GM11168 (cell line): ENCODE results near the gene COPS4.
"Not testable (repeated sequence)": the region's sequence is repeated elsewhere in the genome, so short reads cannot be mapped to it uniquely, and the experiment has no call there.

Source experiments
- in situ Hi-C: fragments of 300-500 bp; cut with MboI; formaldehyde crosslinking; loops from one replicate; pipeline ENCODE4 v1.12.0; 2022; ENCODE audit warnings: low sequenced_read_pairs; ENCODE audit not compliant: unreplicated experiment

Gene COPS4

DNA sequence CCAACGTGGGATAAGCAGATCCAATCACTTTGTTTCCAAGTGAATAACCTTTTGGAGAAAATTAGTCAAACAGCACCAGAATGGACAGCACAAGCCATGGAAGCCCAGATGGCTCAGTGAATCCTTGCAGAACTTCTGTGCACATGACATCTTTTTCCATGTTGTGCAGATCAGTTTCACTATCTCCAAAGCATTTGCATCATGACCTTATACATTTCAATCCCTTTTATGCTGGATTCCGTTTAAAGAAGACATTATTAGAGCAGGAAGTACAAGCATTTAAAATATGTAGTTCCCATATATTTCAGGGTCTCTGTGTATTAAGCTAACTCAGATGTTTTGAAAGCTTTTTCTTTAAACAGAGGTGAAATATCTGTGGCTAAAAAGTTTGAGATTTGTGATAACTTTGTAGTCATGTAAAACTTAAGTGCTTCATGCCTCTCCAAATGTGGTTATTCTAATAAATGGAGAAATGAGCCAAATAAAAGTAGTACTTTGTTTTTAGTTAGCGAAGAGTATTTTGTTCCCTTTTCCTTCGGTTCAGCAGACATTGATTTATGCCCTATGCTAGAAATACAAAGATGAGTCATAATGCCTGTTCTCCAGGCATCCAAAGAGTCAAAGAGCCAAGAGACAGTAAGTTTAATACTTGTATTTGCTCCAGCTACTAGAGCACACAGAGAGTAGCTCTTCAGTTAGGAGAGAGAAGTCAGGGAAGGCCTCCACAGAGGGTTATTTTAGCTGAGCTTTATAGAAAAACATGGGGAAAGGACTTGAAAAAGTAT lies 40.5 kb downstream of the COPS4 start:
- in situ Hi-C loops: no loop called here

DNA sequence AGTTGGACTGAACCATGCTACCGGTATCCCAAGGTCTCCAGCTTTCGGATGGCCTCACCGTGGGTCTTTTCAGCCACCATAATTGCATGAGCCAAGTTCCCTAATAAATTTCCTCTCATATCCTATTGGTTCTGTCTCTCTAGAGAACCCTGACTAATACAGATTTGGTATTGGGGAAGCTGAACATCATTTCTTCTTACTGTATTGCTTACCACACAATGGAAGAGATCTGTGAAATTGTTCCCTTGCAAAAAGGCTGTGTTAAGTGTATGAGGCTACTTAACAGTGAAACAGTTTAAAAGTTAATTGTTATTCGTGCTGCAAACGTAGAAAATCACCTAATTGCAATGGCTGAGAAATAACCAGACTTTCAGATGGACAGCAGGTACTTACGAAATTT lies 45.6 kb downstream of the COPS4 start:
- in situ Hi-C loops: no loop called here

DNA sequence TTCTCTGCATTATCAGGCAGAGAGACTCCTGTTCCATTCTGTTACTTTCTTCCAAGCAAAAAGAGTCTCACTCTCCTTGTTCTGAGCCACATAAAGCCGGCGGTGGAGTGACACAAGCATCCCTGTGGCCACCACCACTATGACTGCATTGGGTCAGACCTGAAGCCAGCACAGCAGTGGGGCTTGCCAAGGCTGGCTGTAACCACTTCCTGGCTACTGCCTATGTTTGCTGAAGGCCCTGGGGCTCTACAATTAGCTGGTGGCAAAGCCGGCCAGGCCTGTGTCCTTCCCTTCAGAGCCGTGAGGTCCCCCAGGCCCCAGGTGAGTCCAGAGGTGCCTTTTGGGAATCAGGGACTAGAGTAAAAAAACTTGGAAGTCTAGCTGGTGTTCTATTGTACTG lies 47.8 kb downstream of the COPS4 start:
- in situ Hi-C loops: no loop called here

DNA sequence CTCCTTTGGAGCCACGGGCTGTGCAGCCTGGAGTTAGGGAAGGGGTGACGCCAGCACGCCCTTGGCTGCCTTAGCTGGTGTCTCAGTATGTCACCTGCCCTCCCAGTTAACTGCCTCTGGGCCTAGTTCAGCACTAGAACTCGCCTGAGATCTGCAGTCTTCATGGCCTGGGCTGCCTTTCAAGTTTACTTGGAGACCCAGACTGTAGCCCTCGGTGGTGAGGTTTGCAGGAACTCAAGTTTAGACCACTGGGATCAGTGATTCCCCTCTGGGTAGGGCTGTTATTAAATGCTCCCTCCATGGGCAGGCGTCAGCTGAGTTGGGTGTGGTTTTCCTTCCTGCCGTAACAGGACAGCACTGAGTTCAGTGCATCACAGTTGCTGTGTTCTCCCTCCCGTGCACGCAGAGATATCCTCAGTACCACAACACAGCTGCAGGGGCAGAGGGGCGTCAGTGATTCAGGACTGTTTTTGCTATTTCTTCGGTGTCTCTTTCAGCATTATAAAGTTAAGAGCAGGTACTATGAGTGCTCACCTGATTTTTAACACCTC lies 49.0 kb downstream of the COPS4 start:
- in situ Hi-C loops: no loop called here

DNA sequence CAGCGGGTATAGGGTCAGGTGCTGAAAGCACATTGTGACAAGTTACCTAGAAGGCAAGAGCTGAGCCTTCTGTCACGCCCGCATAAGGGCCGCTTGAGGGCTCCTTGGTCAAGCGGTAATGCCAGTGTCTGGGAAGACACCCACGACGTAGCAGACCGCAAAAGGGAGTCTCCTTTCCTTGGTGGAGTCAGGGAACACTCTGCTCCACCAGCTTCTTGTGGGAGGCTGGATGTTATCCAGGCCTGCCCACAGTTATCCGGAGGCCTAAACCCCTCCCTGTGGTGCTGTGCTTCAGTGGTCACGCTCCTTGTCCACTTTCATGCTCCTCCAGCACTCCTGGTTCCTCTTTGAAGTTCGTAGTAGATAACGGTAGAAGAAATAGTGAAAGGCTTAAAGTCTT lies 50.0 kb downstream of the COPS4 start:
- in situ Hi-C loops: loop anchor here (5.0 kb wide), 1 partner anchor 172 kb away; no protein-coding TSS in a partner anchor

DNA sequence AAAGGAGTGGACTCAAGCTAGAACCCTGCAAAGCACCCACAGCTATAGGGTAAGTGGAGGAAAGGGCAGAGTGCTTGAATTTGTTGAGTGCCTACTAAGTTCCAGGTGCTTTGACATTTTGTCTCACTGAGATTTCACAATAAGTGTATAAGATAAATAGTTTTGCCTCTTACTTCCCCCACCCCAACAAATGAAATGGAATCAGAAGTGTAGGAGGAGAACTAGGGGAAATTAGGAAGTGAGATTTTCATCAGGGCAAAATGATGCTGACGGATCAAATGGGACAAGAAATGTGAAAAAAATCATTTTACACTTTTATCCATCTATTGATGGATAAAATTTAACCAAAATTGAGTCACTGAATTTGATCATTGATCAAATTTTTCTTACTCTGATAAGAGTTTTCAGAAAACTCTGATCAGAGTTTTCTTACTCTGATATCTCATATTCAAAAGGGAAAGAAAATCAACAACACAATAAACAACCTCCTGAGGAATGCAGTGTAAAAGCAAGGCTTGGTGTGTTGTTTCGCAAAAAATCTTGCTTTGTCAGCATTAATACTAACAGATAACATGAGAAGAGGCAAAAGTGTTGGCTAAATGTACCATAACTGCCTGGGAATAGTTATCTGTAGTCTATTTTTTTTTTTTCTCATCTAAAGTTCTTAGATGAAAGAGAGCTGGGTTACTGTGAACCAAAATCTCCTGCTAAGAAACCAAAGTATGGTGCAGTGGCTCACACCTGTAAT lies 54.6 kb downstream of the COPS4 start:
- in situ Hi-C loops: loop anchor here (5.0 kb wide), 1 partner anchor 168 kb away; no protein-coding TSS in a partner anchor

DNA sequence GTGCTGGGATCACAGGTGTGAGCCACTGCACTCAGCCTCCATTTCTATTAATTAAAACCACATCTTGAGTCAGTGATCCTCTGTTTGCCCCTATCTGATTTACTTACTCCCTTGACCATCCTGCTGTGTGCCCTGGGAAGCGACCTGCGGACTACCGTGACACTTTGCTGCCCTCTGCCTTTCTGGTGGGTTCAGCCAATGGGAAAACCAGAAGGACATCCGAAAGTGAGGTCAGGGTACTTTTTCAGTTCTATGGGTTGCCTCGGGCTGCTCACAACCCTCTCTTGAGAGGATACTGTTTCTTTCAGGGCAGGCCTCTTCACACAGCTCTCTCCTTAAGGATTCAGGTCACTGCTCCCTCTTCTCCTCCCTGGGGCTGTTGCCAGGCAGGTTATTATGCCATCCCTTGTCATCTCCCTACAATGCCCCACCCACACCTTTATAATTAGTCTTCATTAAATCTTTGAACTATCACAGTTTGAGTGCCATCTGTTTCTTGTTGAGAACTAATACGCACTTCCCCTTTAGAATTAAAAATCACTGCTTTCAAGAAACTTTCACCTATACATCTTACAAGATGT lies 58.2 kb downstream of the COPS4 start:
- in situ Hi-C loops: no loop called here

DNA sequence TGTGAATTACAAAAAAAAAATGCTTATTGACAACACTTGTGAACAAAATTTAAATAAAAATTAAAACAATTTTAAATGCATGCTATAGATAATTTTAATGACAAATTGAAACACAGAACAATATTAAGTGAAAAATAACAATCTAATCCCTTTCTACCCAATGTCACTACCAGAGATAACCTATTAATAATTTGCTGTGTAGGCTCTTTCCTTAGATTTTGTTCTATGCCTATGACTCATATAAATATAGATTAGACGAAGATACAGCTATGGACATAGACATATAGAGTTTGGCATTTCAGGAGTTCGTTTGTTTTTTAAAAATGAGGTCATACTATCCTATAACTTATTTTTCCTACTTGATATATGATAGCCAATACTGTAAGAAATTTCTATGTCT lies 61.4 kb downstream of the COPS4 start:
- in situ Hi-C loops: no loop called here

DNA sequence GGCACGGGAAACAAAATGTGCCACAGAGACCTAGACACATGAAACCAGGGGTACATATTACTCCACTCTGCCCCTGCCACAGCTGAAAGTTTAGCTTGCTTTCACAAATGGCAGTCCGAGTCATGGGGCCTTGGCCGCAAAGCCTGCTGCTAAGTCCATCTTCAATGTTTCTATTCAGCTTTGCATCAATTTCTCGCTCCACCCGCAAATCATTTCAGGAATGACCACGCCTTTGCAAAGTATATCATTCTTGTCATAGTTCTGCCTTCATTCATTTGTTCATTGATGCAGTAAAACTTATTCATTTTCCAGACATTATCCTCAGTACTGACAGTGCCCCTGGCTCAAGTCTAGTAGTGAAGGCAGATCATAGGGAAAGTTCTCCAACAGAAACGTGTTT lies 70.0 kb downstream of the COPS4 start:
- in situ Hi-C loops: no loop called here

DNA sequence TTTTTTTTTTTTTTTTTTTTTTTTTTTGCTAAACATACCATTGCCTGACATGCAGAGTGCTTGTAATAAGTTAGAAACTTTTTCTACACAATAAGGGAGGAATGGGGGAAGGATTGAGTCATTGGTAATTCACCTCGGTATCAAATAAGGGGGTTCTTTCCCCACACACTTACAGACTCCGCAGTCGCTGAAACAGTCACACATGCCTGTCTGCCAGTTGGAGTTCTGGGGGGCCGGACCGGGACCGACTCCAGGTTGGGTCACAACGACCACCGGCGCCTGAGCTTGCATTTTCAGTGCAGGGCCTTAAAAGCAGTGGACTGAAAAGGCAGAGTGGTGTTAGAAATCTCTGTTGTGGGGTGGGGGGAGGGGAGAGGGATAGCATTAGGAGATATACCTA lies 72.6 kb downstream of the COPS4 start:
- in situ Hi-C loops: no loop called here

DNA sequence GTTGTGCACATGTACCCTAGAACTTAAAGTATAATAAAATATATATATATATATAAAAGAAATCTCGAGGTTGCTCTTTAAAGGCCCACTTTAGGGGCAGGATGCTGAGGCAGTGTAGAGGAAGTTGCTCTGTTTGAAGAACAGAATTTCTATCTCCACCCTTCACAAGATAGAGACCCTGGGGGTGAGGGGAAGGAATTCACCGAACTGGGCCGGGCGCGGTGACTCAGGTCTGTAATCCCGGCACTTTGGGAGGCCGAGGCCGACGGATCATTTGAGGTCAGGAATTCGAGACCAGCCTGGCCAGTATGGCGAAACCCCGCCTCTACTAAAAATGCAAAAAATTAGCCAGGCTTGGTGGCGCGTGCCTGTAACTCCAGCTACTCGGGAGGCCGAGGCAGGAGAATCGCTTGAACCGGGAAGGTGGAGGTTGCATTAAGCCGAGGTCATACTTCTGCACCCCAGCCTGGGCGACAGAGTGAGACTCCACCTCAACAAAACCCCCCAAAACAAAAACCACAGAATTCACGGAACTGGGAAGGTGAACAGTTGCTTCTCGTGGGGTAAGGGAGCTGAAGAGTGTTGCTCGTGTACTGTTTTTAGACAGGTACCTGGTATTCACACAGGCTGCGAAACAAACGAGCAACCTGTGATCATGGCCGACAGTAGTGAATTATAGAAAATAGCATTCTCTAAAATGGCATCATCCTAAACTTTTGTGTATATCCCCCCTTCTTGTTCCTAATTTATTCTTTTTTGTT lies 73.3 kb downstream of the COPS4 start:
- in situ Hi-C loops: no loop called here

DNA sequence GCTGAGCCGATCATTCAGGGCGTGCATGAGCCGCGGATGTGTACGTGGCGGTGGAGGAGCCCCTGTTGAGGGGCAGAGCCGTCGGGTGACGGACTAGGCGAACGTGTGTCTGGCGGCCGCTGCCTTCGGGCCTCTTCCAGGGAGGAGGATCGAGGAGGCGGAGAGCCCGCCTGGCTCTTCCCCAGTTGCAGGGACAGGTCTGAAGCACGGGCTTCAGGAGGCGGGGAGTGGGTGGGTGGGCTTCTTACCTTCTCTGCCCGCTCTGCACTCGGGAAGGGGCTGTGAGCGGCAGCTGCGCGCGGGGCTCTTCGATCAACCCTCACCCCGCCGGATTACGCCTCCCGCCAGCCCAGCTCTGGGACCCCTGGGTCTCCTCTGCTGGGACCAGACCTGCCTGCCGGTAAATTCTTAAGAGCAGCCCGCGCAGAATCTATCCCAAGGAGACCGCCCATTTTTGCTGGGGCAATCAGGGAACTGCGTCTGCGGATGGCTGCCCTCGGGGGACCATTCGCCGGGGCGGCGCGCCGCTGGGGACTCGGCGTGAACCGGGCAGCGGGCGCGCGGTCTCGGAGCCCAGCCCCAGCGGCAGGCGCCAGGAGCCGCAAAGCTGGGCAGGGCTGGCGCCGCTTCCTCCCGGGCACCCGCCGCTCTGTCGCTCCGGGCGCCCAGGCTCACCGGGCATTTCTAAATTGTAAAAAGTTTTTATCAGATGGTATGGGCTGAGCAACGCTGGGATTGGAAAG lies 74.7 kb downstream of the COPS4 start:
- in situ Hi-C loops: no loop called here

DNA sequence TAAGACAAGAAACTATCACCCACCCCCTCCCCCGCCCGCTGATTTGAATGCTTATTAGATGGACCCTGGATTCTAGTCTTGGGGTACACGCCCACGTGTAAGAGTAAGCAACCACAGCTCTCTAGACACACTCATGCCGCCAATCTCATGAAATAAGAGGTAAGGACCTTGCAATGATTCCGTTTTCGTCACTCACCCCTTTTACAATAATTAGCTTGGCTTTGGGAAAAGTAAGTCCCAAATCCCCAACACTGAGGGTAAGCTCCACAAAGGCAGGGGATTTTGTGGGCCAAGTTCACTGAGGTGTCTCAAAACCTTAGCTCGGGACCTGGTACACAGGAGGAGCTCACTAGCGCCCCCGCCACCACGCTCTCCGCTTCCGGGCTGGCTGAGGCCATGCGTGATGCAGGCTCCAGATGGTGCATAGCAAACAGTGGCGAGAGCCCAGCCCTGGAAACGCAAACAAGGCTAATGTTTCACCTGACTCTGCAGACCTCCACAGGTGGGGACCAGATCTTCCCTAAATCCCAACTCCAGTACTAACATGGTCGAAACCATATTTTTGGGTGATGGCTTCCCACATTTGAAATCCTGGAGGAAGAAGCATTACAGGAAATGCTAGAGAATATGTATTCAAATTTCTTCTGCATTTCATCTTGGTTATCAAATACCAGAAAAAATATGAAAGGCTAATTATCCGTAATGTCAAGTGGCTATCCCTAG lies 75.4 kb downstream of the COPS4 start:
- in situ Hi-C loops: no loop called here

DNA sequence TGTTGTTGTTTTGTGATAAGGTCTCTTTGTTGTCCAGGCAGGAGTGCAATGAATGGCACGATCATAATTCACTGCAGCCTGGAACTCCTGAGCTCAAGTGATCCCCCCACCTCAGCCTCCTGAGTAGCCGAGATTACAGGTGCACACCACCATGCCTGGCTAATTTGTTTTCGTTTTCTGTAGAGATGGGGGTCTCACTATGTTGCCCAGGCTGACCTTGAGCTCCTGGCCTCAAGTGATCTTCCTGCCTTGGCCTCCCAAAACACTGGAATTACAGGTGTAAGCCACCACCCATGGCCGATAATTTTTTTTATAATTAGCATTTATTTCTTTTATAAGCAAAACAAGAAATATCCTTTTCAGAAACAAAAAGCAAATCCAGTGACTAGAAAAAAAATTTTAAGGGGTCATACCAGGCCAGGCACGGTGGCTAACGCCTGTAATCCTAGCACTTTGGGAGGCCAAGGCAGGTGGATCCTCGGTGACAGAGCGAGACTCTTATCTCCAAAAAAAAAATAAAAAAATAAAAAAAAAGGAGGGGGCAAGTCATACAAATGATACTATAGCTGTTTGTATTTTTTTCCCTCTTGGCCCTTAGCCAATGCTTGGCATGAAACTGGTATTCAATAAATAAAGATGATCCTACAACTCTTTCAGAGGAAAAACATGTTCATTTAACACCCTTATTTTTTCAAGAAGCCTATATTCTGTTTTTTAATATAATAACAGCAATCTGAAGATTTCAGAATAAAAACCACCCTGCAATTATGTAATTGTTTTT lies 76.2 kb downstream of the COPS4 start:
- in situ Hi-C loops: no loop called here

DNA sequence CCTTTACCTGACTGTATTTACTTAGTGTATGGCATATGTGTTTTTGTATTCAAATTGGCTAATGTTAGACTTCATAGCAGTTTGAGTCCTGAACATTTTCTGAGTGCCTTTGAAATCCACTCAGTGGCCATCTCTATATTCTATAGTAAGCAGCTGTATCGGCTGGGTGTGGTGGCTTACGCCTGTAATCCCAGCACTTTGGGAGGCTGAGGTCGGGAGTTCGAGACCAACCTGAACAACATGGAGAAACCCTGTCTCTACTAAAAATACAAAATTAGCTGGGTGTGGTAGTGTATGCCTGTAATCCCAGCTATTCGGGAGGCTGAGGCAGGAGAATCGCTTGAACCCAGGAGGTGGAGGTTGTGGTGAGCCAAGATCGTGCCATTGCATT lies 76.8 kb downstream of the COPS4 start:
- in situ Hi-C loops: not testable (repeated sequence)

DNA sequence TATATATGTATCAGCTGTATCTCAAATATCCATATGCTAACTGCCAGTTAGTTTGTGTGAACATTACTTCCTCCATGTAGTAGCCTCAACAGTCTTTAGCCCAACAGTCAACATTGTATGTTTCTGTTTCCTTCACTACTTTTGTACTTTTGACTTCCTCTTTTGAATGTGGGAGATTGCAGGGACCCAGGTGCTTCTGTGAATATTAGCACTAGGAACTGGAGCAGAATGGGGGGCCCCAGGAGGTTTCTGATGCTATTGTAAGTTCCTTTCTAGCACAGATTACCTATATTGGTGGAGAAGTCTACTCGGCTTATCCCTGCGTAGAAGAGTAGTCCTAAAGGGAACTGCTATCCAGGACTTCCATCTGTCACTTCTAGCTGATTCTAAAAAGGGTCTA lies 77.2 kb downstream of the COPS4 start:
- in situ Hi-C loops: no loop called here

DNA sequence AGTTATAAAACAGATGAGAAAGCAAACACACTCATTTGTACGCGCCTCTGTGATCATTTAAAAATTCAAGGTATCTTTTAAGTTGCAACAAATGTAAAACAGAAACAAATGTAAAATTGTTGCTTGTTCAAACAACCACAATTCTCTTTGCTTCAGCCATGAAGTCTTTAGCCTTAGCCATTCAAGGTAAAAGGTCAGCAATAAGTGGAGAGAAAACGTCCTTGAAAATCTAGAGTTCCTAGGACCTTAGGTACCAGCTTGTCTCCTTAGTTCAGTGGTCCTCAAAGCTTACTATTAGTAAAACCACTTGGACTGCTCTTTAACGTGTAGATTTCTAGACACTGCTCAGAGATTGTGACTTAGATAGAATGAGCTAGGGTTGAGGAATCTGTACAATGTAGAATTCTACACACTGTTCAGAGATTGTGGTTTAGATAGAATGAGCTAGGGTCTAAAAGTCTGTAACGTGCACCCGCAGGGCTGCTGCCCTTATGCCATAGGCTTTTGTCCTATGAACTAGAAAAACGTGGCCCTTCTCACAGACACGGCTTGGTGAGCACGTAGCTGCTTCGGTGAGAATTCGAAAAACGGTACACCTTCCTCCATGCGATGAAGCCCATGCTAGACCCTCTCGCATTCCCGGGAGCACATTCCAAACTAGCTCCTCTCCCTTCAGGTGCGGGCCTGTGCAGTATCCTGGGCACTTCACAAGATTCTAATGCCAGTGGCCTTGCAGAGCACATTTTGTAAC lies 77.9 kb downstream of the COPS4 start:
- in situ Hi-C loops: no loop called here

DNA sequence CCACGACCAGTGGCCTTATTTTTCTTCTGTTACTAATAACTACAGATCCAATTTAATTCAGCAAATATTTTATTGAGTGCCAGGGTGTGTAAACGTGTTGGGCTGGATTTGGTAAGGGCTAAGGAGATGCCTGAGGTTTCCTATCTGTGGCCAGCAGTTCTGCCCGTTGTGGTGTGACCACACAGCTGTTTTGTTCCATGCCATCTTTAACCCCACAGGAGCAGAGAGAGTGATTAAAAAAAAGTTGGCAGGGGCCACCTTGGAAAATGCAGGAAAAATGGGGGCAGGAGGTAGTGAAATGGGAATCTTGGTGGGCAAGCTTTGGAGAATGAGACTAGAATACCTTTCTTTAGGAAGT lies 78.4 kb downstream of the COPS4 start:
- in situ Hi-C loops: no loop called here
